Skeletal muscle satellite cell (primary cell): ENCODE data around the gene SP7.

ENCODE experiments used
- H3K27me3 ChIP-seq: 2 replicates; pipeline ENCODE4 v1.7.0; 2013; ENCODE audit warnings: low read length; ENCODE audit not compliant: control insufficient read depth, insufficient read depth
- H3K36me3 ChIP-seq: 2 replicates; pipeline ENCODE4 v1.7.0; 2013; ENCODE audit warnings: mild to moderate bottlenecking, control low read depth, low read length; ENCODE audit not compliant: insufficient read depth
- H3K4me1 ChIP-seq: 2 replicates; pipeline ENCODE4 v1.7.0; 2013; ENCODE audit warnings: low read length; ENCODE audit not compliant: control insufficient read depth, insufficient read depth
- H3K4me2 ChIP-seq: 2 replicates; pipeline ENCODE4 v1.7.0; 2013; ENCODE audit warnings: mild to moderate bottlenecking, low read length
- H3K4me3 ChIP-seq: 2 replicates; pipeline ENCODE4 v1.7.0; 2013; ENCODE audit warnings: low read length
- H3K9ac ChIP-seq: 2 replicates; pipeline ENCODE4 v1.7.0; 2013; ENCODE audit warnings: mild to moderate bottlenecking, low read depth, low read length, moderate library complexity
- H3K9me3 ChIP-seq: replicated peaks from 2 replicates; pipeline ENCODE4 v1.7.0; 2013; ENCODE audit warnings: mild to moderate bottlenecking, control low read depth, low read length

The SP7 gene

DNA sequence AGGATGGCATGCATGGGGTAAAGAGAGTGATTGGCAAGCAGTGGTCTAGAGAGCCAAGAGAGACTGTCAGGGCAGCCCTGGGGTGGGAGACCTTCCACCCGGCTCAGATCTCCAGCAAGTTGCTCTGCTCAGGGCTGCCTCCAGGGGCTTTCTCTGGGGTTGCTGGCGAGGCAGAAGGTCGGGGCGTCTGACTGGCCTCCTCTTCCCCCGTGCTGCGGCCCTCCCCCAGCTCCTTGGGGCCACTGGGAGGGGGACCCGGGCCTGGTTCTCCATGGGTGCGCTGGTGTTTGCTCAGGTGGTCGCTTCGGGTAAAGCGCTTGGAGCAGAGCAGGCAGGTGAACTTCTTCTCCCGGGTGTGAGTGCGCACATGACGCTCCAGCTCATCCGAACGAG lies 8.1 kb downstream of the SP7 start:
- Histone ChIP-seq H3K9me3 (no peaks in the 10 kb centered on the region), H3K36me3 (no peaks in the 10 kb centered on the region), H3K4me2 (no peak overlapping the region), H3K4me1 (peaks cover 12% of the 10 kb centered on the region), H3K4me3 (no peak overlapping the region), H3K9ac (no peak overlapping the region), H3K27me3 (peaks cover 17% of the 10 kb centered on the region)

DNA sequence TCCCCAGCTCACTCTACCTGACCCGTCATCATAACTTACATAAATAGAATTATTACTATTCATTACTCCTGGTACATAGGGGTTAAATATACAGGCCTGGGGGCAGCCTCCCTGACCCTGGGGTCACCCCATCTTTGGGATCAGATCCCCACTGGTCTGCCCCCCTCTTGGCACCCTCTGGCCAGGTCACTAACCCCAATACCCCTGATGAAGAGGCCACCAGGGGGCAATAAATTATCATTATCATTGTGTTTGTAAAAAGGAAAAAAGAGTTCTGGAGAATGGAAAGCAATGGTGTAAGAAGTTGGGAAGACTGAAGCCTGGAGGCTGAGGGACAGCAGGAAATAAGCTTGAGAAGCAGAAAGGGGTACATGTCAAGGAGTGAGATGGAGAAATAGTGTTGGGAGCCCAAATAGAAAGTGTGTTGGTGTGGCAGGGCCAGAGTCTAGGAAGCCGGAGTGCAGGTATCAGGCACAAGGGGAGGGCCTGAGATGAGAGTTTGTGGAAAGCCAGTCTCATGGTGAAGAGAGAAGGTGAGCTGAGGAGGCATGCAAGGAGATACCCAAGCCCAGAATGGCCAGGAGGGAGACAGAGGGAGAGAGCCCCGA lies 8.6 kb downstream of the SP7 start:
- Histone ChIP-seq H3K9ac (no peak overlapping the region), H3K36me3 (no peaks in the 10 kb centered on the region), H3K9me3 (no peaks in the 10 kb centered on the region), H3K4me3 (no peak overlapping the region), H3K4me2 (no peak overlapping the region), H3K27me3 (peaks cover 17% of the 10 kb centered on the region), H3K4me1 (peaks cover 12% of the 10 kb centered on the region)

- Histone ChIP-seq H3K27me3 (peaks cover 11% of the 10 kb centered on the region), H3K9ac (no peak overlapping the region), H3K9me3 (no peaks in the 10 kb centered on the region), H3K4me3 (no peak overlapping the region), H3K4me1 (peaks cover 14% of the 10 kb centered on the region), H3K4me2 (peak overlapping the region; percentile 84), H3K36me3 (no peaks in the 10 kb centered on the region)
Measured at GRCh38 chr12:53326460-53327185, 9.5 kb downstream of the SP7 start.

- Histone ChIP-seq H3K4me2 (peak overlapping the region; percentile 84), H3K4me1 (peaks cover 19% of the 10 kb centered on the region), H3K27me3 (peaks cover 7% of the 10 kb centered on the region), H3K4me3 (peak overlapping the region; percentile 77), H3K9ac (peak overlapping the region; percentile 89), H3K9me3 (no peaks in the 10 kb centered on the region), H3K36me3 (no peaks in the 10 kb centered on the region)
Measured at GRCh38 chr12:53325511-53326061, 10.6 kb downstream of the SP7 start.

DNA sequence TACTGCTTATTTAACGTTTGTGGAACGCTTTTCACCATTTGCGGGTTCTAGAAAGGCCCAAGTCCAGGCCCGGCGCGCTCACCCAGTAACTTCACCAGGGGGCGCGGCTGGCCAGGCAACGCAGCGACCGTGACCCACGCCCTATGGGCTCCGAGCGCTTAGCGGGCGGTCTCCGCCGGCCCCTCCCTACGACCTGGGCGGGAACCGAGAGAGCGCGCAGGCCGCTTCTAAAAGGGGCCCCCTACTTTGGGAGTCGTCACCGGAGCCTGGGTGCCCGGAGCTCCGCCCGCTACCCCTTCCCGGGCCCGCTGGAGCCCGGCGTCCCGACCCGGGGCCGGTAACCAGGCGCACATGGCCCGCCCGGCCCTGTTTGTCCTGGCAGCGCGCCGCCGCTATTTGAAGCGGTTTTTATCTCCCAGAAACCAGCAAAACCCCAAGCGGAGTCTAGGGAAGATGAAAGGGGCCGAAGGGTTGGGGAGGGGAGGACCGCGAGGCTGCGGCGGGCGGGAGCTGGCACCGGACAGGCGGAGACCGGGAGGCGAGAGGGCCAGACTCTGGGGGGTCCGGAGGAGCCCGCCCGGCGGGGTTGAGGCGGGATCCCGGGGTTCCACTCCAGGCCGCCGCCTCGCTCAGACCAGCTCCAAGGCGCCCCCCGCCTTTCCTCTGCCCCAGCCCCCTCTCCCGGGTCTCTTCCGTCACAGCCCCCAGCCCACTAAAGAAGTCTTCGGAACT lies 11.2 kb downstream of the SP7 start:
- H3K4me2 ChIP-seq: peak overlapping the region; percentile 84
- H3K9ac ChIP-seq: peak overlapping the region; percentile 89
- H3K4me3 ChIP-seq: peak overlapping the region; percentile 77
- H3K9me3 ChIP-seq: no peaks in the 10 kb centered on the region
- H3K36me3 ChIP-seq: no peaks in the 10 kb centered on the region
- peaks cover 3% of the 10 kb centered on the region for H3K27me3 ChIP-seq
- H3K4me1 ChIP-seq: peaks cover 25% of the 10 kb centered on the region

DNA sequence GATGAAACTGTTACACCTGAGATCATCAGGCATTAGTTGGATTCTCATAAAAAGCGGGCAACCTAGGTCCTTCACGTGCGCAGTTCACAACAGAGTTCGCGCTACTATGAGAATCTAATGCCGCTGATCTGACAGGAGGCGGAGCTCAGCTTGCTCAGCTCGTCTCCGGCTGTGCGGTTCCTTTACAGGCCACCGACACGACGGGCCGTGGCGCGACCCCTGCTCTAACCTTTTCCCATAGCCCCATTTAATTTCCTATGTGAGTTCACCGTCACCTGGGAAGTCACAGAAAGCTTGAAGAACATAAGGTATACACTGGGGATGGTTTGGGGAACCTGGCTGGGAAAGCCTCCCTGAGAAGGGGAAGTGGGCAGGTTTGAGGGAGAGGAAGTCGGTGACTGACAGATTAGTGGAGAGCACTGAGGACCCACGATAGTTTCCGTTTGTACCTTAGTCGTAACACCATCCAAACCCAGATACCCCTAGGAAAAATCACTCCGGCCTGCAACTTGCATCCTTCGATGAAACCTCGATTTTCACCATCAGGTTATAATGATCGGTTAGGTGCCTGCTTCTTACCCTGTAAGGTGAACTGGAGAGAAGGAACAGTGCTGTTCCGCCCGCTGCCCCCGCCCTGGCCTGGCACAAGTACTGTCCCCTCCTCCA lies 11.9 kb downstream of the SP7 start:
- peak overlapping the region; percentile 84 for H3K4me2 ChIP-seq
- peaks cover 3% of the 10 kb centered on the region for H3K27me3 ChIP-seq
- H3K36me3 ChIP-seq: no peaks in the 10 kb centered on the region
- peak overlapping the region; percentile 77 for H3K4me3 ChIP-seq
- H3K4me1 ChIP-seq: peaks cover 25% of the 10 kb centered on the region
- H3K9me3 ChIP-seq: no peaks in the 10 kb centered on the region
- H3K9ac ChIP-seq: peak overlapping the region; percentile 89

- no peaks in the 10 kb centered on the region for H3K27me3 ChIP-seq
- H3K4me1 ChIP-seq: peaks cover 20% of the 10 kb centered on the region
- H3K9ac ChIP-seq: peak overlapping the region; percentile 91
- peak overlapping the region; percentile 97 for H3K4me3 ChIP-seq
- peak overlapping the region; percentile 90 for H3K4me2 ChIP-seq
- peaks cover 4% of the 10 kb centered on the region for H3K36me3 ChIP-seq
- no peaks in the 10 kb centered on the region for H3K9me3 ChIP-seq
Measured at GRCh38 chr12:53320352-53321195, 15.6 kb downstream of the SP7 start.

- no peak overlapping the region for H3K4me2 ChIP-seq
- peaks cover 29% of the 10 kb centered on the region for H3K36me3 ChIP-seq
- H3K4me3 ChIP-seq: no peak overlapping the region
- H3K27me3 ChIP-seq: no peaks in the 10 kb centered on the region
- H3K4me1 ChIP-seq: no peaks in the 10 kb centered on the region
- no peaks in the 10 kb centered on the region for H3K9me3 ChIP-seq
- no peak overlapping the region for H3K9ac ChIP-seq
Measured at GRCh38 chr12:53313996-53314395, 22.2 kb downstream of the SP7 start.

DNA sequence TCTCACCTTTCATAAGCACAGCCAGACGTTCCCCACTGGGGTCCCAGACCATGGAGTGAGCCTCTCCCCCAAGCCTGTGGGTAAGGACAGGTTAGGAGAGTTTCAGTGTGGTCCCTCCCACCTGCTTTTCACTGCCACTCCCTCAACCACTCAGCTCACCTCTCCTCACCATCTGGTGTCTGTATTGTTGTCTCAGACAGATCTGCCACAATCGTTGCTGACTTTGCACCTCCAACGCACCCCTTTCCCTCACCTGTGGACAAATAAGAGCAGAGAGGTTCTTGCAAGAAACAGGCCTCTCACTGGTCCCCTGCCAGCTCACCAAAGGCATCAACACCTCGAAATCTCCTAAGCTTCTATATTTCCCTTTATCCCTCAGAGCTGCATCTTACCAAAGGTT lies 27.9 kb downstream of the SP7 start:
- Histone ChIP-seq H3K27me3 (no peaks in the 10 kb centered on the region), H3K4me2 (no peak overlapping the region), H3K4me3 (no peak overlapping the region), H3K4me1 (no peaks in the 10 kb centered on the region), H3K36me3 (peaks cover 44% of the 10 kb centered on the region), H3K9me3 (no peaks in the 10 kb centered on the region), H3K9ac (no peak overlapping the region)

GRCh38 chr12:53306826-53307225 lies 29.3 kb downstream of the SP7 start:
- H3K9me3 ChIP-seq: no peaks in the 10 kb centered on the region
- H3K36me3 ChIP-seq: peaks cover 56% of the 10 kb centered on the region
- H3K4me1 ChIP-seq: peaks cover 6% of the 10 kb centered on the region
- H3K9ac ChIP-seq: no peak overlapping the region
- no peak overlapping the region for H3K4me3 ChIP-seq
- no peak overlapping the region for H3K4me2 ChIP-seq
- H3K27me3 ChIP-seq: no peaks in the 10 kb centered on the region
